SK-N-SH (cell line): ENCODE data around the gene FBXO4.

Source experiments
- NRF1 ChIP-seq: IDR thresholded peaks from 2 replicates; pipeline ENCODE4 v1.6.1; 2012; ENCODE audit warnings: low read depth, mild to moderate bottlenecking, low read length
- POLR2AphosphoS5 ChIP-seq: IDR thresholded peaks from 2 replicates; pipeline ENCODE4 v1.6.1; 2012; ENCODE audit warnings: low read depth, low read length
- TAF1 ChIP-seq: IDR thresholded peaks from 2 replicates; pipeline ENCODE4 v1.6.1; 2012; ENCODE audit warnings: low read depth, mild to moderate bottlenecking, low read length, moderate library complexity, borderline replicate concordance
- USF2 ChIP-seq: fragments of 150-350 bp; IDR thresholded peaks from 2 replicates; pipeline ENCODE4 v1.6.1; 2017; ENCODE audit warnings: antibody characterized with exemption, low read length, low read depth, borderline replicate concordance
- TF ChIP-seq, protein P1 (sequence below): fragments of 200-600 bp; sonication (generic); IDR thresholded peaks from 2 replicates; pipeline ENCODE4 v1.6.1; 2017; ENCODE audit warnings: antibody characterized with exemption, mild to moderate bottlenecking, moderate library complexity

DNA sequence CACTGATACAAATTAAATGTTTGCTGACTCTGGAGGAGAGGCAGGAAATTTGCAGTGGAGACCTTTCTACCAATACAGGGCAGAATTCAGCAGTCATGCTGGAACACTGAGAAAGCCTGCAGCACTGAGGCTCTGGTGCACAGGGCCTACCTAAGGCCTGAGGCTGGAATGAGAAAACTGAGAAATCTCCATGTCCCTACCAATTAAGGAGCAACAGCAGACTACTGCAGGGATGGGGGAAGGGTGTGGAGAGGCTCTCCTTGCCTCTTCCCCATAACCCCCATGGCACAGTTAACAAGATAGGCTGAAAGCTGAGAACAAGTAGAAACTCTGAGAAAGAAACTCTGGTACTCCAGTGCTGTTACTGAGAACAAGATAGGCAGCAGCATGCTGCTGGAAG lies 10.5 kb downstream of the FBXO4 start:
- TF ChIP-seq, protein P1, sequence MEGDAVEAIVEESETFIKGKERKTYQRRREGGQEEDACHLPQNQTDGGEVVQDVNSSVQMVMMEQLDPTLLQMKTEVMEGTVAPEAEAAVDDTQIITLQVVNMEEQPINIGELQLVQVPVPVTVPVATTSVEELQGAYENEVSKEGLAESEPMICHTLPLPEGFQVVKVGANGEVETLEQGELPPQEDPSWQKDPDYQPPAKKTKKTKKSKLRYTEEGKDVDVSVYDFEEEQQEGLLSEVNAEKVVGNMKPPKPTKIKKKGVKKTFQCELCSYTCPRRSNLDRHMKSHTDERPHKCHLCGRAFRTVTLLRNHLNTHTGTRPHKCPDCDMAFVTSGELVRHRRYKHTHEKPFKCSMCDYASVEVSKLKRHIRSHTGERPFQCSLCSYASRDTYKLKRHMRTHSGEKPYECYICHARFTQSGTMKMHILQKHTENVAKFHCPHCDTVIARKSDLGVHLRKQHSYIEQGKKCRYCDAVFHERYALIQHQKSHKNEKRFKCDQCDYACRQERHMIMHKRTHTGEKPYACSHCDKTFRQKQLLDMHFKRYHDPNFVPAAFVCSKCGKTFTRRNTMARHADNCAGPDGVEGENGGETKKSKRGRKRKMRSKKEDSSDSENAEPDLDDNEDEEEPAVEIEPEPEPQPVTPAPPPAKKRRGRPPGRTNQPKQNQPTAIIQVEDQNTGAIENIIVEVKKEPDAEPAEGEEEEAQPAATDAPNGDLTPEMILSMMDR, result no peak
- TF ChIP-seq POLR2AphosphoS5, result no peak
- TF ChIP-seq NRF1, result no peak
- TF ChIP-seq USF2, result no peak
- no peak for TF ChIP-seq TAF1
